AG04449 (cell line): Measurements from ENCODE around the gene CCNK.

Experiments used
- CTCF ChIA-PET: fragments of 350-600 bp; formaldehyde crosslinking; extraction: SDS; loops from one replicate; lab custom pipeline; 2021; ENCODE audit warnings: antibody characterized with exemption; lab: Yijun Ruan, JAX
- POLR2A ChIA-PET: fragments of 400-600, 350-600 bp; formaldehyde crosslinking; extraction: SDS; loops from one replicate; lab custom pipeline; 2020; ENCODE audit warnings: antibody characterized with exemption, inconsistent platforms; lab: Yijun Ruan, JAX
- DNase-seq: peaks from one replicate; pipeline ENCODE4 v3.0.0-alpha.2; 2010; ENCODE audit warnings: low read depth, low spot score
- H3K4me3 ChIP-seq: 2 replicates; pipeline ENCODE4 v1.5.1; 2011; ENCODE audit warnings: low read depth, mild to moderate bottlenecking, control low read depth, low read length
- CTCF ChIP-seq: IDR thresholded peaks from one replicate; pipeline ENCODE4 v1.5.1; 2011; ENCODE audit warnings: mild to moderate bottlenecking, moderate library complexity, low read length, control low read depth, inconsistent platforms; ENCODE audit not compliant: insufficient read depth; ENCODE audit errors: missing control alignments

Gene CCNK

DNA sequence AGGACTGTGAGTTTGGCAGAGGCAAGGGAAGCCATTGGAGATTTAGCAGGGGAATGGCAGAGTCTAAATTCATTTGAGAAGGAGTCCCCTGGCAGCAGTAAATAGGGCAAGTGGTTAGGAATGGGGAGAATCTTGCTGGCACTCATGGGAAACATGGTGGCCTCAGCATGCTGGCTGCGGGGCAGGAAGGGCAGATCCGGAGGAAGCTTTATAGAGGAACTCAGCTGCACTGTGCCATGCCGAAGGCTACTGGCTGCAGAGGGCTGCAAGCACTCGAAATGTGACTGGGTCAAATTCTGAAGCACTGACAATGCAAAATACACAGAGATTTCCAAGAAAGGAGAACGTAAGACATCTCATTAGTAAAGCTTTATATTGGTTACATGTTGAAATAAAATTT, 23.9 kb downstream of the CCNK start:
- CTCF ChIA-PET = interaction anchor here (1.5 kb wide), 1 partner anchor 123 kb away, joined by 4 read pairs; no protein-coding TSS in a partner anchor
- no peak overlapping the region for H3K4me3 ChIP-seq
- POLR2A ChIA-PET = no interaction called here
- DNase-seq = no peak
- TF ChIP-seq CTCF = no peak

DNA sequence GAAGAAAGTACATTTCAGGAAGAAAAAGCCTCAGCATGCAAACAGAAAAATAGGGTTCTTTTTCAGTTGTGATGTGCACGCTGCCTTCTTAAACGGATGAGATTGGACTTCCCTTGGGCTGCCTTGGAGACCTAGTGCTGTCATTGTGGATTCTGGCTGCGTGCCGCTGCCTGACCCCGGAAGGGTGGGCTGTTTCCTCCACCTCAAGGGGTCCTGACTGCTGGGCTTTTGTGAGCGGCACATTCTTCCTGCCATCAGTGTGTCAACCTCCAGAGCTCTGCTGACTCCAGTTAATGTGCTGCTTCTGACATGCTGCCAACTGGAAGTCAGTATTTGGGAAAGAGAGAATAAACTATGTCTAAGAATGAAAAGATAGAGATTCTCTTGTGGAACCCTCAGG, 25.1 kb downstream of the CCNK start:
- POLR2A ChIA-PET = no interaction called here
- CTCF ChIA-PET = interaction anchor here (1.6 kb wide), 1 partner anchor 11 kb away, joined by 3 read pairs; no protein-coding TSS in a partner anchor
- no peak for DNase-seq
- no peak overlapping the region for H3K4me3 ChIP-seq
- TF ChIP-seq CTCF = no peak

DNA sequence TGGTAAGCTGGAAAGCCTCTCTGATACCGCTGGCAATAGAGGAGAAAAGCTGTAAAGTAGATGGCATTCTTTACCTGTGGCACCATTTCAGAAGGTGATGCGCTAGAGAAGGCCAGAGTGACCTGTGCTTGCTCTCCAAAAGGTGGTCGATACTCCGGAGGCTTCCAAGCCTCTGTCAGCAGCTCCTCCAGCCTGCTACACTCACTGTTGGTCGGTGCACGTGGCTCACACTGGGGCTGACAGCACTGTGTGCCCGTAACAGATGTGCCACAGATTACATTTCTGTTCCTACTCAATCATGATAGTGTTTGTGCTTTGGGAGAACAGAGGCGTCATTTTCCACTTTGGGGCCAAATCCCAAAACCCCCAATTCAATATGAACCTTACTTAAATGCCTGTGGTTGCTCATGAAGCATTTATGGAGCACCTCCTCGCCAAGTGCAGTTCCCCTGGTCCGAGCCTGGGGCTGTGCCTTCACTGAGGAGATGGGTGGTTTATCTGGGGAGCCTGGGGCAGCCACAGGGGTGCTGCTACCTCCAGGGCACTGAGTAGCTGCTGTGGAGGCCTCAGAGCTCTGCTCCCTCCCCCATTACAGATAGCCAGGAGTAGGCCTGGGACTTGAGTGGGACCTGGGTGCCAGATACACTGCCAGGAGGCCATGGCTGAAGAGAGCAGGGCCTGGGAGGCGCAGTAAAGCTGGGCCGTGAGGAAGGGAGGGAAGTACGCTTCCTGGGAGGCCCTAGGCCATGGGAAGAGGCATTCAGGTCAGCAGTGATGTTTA, 26.8 kb downstream of the CCNK start:
- no peak for TF ChIP-seq CTCF
- no peak overlapping the region for H3K4me3 ChIP-seq
- no peak for DNase-seq
- ChIA-PET CTCF (interaction anchor here (0.9 to 1.1 kb wide), 2 partner anchors 10 to 120 kb away, joined by 3 read pairs; no protein-coding TSS in a partner anchor), POLR2A (no interaction called here)

- ChIA-PET POLR2A (no interaction called here), CTCF (no interaction called here)
- DNase-seq = no peak
- no peak overlapping the region for H3K4me3 ChIP-seq
- TF ChIP-seq CTCF = no peak
Measured at GRCh38 chr14:99508896-99509629, 27.9 kb downstream of the CCNK start.

- no peak for DNase-seq
- ChIA-PET POLR2A (interaction anchor here (1.2 kb wide), 1 partner anchor 93 kb away, joined by 3 read pairs; the partner anchor contains the start of gene CCDC85C), CTCF (interaction anchor here (1.2 kb wide), 1 partner anchor 120 kb away, joined by 6 read pairs; no protein-coding TSS in a partner anchor)
- TF ChIP-seq CTCF = no peak
- no peak overlapping the region for H3K4me3 ChIP-seq
Measured at GRCh38 chr14:99509871-99510555, 28.8 kb downstream of the CCNK start.
